LNCAP (cell line): ENCODE measurements around the gene SNCA.

Experiments
- TF ChIP-seq, protein P1 (sequence below): fragments of 450-650 bp; IDR thresholded peaks from 2 replicates; pipeline ENCODE4 v1.5.1; 2017; ENCODE audit warnings: mild to moderate bottlenecking

SNCA gene

DNA sequence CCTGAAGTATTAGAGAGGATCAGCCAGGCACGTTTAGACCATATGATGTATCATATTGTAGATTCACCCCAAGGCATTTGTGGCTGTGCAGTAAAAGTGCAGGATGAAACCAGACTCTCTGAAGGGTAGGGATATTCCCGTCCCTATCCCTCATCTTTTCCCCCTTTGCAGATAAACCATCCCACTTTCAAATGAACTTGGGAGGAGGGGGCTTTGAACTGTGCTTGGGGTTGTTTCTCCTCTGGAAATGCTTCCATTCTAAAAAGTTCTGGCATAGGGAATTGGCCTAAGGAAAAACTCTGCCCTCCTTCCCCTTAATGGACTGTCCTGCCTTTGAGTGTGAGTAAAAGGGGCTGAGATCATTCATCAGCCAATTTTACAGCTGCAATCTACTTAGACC lies 23.8 kb downstream of the SNCA start:
- TF ChIP-seq, protein P1, sequence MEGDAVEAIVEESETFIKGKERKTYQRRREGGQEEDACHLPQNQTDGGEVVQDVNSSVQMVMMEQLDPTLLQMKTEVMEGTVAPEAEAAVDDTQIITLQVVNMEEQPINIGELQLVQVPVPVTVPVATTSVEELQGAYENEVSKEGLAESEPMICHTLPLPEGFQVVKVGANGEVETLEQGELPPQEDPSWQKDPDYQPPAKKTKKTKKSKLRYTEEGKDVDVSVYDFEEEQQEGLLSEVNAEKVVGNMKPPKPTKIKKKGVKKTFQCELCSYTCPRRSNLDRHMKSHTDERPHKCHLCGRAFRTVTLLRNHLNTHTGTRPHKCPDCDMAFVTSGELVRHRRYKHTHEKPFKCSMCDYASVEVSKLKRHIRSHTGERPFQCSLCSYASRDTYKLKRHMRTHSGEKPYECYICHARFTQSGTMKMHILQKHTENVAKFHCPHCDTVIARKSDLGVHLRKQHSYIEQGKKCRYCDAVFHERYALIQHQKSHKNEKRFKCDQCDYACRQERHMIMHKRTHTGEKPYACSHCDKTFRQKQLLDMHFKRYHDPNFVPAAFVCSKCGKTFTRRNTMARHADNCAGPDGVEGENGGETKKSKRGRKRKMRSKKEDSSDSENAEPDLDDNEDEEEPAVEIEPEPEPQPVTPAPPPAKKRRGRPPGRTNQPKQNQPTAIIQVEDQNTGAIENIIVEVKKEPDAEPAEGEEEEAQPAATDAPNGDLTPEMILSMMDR = no peak

DNA sequence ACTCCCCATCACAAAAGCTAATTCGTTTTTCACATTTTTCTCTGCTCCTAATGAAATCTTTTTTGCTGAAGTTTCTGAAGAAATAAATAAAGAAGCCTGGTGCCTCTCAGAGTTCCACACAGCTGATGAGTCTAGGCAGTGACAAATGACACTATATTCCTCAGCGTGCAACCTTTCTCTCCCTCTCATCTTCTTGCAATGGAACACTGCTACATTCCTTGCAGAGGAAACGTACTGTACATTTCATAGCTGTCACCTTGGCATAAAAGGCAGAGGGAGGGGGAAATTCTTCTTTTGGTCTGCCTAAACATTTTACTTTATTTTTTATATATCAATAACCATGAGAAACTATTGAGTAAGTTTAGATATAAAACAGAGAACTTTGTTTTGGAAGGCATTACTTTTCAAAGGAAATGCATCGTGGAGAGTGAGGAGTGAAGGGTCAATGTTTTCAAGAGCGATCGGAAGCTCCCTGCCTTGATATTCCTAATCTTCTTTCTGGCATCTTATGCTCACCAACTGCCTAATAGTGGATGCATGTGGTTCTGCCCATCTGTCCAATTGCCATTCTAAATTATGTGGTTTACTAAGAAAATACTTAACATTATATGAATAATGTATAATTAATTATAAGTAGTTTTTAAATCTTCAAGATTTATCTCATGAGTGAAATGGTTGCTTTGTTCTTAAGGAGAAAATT lies 29.4 kb downstream of the SNCA start:
- TF ChIP-seq, protein P1 = no peak

DNA sequence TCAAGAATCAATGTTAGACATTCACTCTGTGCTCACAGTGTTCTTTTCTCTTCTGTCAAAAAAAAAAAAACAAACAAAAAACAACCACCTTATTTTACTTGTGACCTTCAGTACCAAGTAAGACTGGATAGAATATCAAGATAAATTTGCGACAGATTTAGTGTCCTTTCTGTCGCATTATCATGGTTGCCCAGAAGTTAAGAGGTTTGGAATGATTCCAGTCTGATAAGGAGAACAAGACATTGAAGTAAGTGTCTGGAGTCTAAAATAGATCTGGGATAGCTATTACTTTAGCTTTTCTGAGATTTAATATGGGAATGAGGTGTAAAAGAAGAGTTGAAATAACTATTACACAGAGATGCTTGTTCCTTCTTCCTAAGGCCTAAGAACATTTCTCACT lies 31.7 kb downstream of the SNCA start:
- TF ChIP-seq, protein P1 = no peak

DNA sequence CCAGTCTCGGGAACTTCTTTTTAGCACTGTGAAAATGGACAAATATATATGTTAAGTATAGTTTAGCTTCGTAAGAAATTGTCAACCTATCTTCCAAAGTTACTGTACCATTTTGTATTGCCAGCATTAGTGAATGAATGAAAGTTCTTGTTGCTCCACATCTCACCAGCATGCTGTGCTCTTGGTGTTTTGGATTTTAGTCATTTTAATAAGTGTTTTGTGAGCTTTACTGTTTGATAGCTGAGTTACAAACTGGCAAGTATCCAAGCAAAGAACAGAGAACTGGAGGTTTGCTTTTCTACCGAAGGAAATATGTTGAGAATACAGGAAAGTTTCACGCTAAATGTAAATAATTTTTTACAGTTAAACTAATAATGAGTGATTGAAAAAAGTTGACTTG lies 33.0 kb downstream of the SNCA start:
- TF ChIP-seq, protein P1 = peak; percentile 54

DNA sequence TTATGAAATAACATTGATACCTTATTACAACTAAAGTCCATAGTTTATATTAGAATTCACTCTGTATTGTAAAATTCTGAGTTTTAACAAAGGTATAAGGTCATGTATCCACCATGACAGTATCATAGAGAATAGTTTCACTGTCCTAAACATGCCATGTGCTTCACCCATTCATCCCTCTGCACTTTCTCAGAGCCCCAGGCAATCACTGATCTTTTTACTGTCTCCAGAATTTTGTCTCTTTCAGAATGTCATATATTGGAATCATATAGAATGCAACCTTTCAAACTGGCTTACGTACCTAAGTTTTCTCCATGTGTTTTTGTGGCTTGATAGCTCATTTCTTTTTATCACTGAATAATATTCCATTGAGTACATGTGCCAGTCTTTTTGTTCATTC lies 33.9 kb downstream of the SNCA start:
- TF ChIP-seq, protein P1 = no peak

DNA sequence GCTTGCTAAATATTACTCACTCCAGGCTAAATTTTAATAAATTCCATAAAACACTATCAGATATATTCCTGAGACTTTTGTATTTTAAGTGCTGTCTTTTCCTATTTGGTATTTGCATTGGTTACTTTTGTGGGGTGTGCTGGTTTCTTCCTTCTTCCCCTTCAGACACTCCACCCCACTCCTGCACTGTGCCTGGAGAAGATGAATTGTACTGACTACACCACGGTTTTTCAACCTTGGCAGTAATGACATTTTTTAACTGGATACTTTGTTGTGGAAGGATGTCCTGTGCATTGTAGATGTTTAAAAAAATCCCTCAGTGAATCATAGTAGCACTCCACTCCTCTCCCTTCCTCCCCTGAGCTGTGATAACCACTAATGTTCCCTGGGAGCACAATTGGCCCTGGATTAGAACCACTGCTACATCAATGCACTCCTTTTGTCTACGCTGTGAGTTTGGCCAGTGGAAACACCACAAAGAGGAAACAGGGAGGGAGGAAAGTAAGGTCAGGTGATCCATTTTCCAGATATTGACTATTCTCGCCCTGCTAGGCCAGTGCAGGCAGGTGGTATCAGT lies 36.3 kb downstream of the SNCA start:
- TF ChIP-seq, protein P1 = no peak

DNA sequence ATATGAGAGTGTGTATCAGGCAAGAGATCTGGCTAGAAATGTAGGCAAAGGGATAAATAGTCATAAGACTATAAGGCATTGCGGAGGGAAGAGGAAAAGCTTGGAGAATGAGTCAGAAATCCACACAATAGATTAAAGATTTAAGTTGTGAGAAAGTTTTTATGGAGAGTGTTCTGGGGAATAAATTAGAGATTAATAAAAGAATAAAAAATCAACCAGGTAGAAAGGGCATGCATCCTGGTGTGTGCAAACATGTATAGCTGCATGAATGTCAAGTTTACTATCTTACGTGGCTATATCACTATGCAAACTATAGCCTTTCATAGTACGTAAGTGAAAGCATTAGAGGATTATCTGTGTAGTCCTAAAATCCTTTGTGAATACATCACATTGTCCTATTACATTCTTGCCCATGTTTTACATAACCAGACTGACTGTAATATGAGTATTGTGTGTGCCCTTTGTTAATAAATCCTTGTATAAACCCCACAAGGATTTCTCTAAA lies 36.9 kb downstream of the SNCA start:
- TF ChIP-seq, protein P1 = no peak
